GM18511 (cell line): ENCODE measurements around the gene TMEM183A.

Experiments used
- ATAC-seq: cut with Tn5 transposase; IDR thresholded peaks from one replicate; pipeline ENCODE4 v1.9.1; 2021; ENCODE audit warnings: mild to moderate bottlenecking, moderate library complexity; ENCODE audit not compliant: unreplicated experiment

Gene TMEM183A

DNA sequence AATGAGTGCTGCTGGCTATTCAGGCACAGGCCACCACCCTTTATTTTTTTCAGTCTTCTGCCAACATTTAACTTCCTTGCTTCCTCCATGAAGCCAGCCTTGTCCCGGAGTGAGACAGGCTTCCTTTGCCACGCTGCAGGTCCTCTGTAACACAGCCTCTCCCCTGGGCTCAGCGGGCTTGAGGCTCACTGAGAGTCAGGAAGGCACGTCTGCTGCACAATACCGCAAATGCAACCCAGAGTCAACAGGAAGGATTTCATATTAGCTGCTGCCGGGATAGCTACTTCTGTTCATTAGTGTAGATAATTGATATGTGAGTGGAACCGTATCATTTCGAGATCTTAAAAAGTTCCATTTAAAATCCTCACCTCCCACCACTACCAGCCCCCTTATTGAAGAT lies 56.1 kb downstream of the TMEM183A start:
- no peak for ATAC-seq

GRCh38 chr1:203065191-203065590 lies 58.0 kb downstream of the TMEM183A start:
- no peak for ATAC-seq

DNA sequence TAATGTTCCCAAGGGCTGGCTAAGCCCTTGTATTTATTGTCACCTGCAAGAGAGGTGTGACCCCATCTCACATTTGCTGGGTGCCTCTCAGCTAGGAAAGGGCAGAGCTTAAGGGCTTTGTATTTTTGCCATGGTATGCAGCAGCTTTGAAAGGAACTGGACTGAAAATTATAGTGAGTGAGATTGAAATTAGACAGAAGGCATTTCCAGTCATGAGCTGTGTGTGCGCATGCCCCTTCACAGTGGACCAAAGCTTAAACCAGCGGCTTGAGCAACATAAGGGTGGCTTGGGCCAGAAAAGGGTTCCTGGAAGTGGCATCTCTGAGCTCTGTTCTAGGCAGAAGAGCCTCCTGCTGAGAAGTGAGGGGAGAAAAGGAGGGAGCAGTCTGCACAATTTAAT lies 58.8 kb downstream of the TMEM183A start:
- no peak for ATAC-seq

DNA sequence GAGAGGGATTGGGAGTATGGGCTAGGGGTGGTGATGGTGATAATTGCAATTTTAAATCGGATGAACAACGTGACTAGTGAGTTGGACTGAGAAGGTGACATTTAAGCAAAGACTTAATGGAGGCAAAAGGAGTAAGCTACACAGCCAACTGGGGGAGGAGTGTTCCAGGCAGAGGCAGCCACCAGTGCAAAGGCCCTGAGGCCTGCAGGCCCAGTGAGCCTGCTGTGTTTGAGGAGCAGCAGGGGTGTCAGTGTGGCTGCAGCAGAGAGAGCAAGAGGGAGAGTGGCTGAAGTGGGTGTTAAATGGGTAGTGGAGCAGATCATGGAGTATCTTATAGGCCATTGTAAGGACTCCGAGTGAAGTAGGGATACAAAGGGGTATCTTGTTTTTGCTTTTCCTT lies 59.8 kb downstream of the TMEM183A start:
- no peak for ATAC-seq

- ATAC-seq, result no peak
Measured at GRCh38 chr1:203069030-203069747, 62.0 kb downstream of the TMEM183A start.

DNA sequence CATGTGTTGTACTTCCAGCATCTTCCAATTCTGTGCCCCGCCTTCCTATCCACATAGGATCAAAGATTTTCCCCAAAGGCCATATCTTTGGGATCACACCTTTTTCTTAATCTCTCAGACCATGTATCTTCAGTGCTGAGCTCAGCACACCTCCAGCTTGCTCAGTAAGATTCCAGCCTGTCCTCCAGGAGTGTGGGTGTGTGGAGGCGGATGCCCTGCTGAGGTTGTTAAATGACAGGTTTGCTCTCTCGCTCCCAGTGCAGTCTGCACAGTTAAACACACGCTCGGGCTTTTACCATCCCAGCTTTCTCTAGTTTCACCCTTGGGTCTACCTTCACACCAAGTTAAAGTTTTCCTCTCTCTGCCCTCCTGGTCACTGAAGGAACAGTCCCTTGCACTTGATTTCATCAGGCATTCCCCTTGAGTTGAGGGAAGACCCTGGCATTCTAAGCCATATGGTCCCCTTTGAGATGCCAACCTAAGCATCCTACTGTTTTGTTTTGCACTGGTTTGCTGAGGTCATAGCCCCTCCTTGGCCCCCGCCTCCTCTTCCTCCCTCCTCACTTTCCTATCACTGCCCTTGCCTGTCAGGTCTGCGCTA lies 64.9 kb downstream of the TMEM183A start:
- ATAC-seq, result no peak

- ATAC-seq, result no peak
Measured at GRCh38 chr1:203072911-203073310, 65.7 kb downstream of the TMEM183A start.

- no peak for ATAC-seq
Measured at GRCh38 chr1:203073469-203073868, 66.3 kb downstream of the TMEM183A start.
